ENCODE results near the gene CHCHD3.

Gene CHCHD3

DNA sequence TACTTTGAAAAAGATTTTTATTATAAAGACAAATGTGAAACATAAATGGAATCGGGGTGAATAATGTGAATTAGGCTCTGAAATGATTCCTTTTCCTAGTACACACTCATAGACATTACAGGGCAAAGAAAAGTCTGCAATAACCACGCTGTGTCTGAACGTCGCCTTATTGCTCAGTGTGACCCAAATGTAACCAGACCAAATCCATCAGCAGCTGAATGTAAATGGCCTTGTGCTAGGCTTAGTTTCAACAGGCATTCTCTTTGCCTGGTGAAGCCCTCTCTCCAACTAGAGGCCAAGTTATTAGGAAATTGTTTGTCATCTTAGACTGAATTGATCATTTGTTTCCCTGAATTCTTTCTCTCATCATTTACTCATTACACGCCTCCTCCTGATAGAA is 225.5 kb downstream of the CHCHD3 start:
- DNase-seq: no peak

DNA sequence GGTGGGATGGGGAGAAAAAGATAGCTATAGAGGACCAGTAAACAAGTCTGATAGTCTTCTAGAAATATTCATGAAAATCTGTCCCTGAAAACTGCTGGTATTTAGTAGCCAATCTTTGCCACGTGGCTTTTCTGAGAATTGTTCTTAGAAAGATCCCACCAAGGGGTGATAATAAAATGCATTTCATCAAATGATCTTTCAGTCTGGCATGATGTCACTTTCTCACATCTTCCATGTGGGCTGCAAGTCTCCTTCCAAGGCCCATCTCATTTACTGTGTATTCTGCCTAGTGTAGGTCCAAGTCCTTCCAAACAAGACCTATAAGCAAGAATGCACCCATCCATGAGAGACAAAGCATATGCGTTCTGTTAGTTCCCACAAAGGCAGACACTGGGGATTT is 226.0 kb downstream of the CHCHD3 start:
- no peak for DNase-seq

DNA sequence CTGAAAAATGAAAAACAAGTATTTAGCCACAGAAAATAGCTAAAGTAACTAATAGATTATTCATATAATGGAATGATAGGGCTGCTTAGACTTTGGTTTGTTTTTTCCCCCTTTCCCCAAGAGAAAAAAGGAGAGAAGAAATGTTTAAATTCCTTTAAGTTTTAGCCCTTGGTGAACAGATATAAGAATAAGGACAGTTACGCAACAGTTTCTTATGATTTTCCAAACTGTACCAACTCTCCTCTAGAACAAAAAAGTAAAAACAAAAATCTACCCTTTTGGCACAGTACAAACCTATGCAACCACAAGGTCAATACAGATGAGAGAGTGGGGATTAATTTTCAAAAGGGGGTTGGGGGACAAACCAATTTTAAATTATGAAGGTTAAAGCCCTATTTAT is 227.7 kb downstream of the CHCHD3 start:
- no peak for DNase-seq

DNA sequence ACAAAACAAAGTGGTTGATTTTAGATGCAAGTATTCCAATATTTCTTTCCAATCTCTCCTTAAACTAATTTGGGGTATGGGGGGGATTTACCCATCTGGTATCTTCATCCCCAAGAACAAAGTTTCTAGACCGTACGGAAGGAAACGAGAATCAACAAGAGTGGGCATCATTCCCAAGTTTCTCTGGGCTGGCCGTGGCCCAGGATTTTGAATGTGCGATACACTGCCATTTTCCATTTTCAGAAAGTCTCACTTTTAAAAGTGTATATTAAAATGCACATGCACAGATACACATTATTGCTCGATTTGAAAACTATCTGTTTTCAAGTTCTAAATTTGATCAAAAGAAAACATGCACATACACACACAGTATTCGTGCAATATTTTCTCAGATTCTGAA is 234.5 kb downstream of the CHCHD3 start:
- no peak for DNase-seq

DNA sequence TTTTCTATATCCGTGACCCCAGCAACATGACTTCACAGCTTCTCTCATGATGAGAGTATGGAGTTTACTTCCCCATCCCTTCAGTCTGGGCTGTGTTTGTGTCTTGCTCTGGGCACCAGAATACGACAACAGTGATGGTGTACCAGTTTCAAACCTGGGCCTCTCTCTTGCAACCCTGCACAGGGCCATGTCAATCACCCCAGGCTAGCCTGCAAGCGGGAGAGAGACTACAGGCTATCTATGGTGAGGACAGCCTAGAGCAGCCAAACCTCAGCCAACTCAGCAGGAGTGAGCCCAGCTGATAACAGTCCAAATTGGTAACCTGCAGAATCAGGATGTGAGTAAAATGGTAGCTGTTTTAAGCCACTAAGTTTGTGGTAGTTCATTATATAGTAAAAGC is 235.8 kb downstream of the CHCHD3 start:
- DNase-seq: no peak

DNA sequence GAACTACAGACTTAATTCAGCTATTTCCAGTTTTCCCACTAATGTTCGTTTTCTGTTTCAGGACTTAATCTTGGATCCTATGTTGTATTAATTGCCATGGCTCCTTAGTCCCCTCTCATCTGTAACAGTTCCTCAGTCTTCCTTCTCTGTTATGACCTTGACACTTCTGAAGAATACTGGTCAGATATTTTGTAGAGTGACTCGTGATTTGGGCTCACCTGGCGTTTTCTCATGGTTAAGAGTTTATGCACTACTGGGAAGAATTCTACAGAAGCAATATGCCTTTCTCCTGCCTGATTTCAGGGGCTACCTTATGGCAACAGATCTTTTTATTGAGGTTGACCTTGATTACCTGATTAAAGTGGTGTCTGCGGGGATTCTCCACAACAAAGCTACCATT is 239.4 kb downstream of the CHCHD3 start:
- no peak for DNase-seq

DNA sequence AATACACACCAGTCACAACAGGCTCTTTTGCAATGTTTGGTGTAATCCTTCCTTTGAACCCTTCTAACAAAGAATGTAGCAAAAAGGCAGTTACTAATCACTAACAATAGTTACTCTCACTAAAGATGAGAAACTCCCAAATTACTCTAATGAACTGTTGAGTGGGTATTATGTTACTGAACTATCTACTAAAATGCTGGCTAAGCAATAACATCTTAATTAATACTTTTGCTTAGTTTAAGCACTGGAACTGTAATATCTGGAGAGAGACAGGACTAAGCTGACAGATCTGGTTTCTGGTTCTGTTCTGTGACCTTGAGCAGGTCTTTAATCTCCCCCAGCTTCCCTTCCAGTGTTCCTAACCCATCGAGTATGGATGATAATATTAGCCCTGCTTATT is 241.7 kb downstream of the CHCHD3 start:
- no peak for DNase-seq

DNA sequence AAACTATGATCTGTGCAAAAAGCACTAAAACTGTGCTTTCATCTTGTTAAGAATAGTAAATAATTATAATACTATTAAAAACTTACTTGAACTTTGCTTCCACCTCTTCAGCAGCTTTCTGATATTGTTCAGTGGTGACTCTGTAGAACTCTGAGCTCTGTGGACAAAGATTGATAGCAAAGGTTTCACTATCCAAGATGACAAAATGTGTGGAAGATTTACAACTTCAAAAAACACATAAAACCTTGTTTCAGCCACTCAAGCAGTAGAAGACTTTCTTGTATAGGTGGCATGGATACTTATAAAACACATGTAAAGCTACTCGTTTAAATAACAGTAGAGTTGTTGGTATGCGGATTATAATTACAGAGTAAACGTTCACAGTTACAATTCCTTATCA is 243.6 kb downstream of the CHCHD3 start:
- no peak for DNase-seq

DNA sequence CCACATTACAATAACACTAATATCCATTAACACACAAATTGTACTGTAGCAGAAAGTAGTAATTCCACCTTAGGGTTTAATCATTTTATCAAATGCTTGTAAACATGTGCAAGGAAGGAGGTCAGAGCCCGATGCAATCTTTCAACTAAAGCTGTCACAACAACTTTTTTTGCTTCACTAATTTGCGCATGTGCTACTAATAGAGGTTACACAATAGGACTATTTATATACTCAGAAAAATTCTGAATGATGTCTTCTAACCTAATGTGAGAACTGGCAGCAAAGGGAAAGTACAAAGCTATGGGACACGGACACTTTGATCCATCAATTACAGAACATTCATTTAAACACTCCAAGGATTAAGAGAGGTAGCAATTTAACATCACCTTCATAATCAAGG is 244.4 kb downstream of the CHCHD3 start:
- DNase-seq: no peak

DNA sequence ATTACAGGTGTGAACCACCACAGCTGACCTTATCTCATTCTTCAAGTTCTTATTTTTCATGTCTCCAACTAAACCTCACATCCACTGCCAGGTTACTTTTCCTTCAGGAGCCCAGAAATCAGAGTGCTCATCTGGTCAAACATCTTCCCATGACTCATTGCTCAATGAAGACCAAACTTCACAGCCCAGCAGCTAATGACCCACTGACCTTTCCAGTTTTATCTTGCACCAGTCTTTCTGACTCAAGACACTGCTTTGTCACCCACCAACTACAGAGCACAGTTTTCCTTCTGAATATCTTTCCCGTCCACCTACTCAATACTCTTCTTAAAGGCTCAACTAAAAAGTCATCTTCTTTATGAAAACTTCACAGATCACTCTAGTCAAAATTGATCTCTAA is 245.1 kb downstream of the CHCHD3 start:
- DNase-seq: no peak

DNA sequence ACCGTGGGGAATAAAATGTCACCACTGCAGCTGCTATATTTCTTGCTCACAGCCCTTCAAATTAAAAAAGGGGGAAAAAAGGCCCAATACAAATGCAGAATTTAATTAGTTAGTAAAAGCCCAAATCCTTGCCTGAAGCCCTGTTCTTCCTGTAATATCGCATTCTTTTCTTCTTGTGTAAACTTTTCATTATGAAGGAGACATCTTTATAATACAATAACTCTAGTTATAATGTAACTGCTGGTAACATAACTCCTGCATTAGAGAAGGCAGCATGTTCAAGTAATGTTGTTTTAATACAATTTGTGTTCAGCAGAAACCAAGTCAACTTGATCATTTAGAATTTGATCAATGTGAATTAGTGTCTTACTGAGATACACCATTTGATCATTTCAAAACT is 250.9 kb downstream of the CHCHD3 start:
- no peak for DNase-seq

DNA sequence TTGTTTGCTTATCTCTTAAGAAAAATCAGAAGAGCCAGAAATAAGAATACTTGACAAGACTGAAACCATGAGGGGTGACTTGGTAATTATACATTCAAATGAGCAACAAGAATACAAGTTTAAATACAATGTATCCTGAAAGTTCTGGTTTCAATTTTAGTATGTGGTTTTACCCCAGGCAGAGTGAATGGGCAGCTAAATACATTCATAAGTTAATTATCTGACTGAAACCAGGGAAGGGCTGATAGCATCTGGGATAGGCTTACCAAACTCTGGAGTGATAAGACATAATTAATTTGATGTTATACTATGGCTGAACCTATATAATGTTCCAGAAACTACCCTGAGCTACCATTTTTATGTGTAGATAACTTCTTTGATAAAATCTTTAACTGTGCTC is 253.4 kb downstream of the CHCHD3 start:
- DNase-seq: no peak

DNA sequence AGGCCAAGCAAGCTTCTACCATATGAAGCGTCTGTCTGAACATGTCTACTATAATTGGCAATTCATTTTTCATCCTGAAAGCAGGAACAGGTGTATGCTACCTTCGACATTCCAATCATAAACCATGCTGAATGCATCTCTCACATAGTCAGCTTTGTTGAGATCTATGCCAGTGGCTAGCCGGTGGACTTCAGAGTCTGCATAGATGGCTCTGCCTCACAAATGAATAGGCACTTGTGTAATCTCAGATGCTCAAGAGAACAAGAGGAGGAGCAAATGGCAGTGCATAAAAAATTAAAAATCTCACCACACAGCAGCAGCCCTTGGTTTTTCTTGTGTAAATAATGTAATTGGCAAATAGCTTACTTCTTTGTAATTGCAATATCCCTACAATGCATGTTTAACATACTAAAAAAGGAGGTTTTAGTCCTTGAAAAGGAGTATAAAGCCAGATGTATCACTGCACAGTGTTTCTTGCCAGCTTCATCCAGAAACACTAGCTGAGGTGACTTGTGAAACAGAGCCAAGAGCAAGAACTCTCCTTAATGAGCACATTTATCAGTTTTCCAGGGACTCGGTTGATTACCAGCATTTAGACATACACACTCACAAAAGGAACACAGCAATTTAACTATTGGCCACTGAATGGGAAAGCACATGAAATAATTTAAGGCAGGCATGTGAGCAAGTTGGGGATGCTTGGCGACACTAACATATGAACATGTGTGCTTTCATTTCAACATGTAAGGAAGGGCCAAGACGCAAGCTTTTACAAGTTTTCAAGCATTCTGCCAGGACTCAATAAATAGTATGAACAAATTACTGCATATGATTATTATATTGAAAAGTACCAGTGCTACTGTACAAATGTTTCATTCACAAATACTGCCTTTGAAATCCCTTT is 255.7 kb downstream of the CHCHD3 start:
- DNase-seq: no peak

DNA sequence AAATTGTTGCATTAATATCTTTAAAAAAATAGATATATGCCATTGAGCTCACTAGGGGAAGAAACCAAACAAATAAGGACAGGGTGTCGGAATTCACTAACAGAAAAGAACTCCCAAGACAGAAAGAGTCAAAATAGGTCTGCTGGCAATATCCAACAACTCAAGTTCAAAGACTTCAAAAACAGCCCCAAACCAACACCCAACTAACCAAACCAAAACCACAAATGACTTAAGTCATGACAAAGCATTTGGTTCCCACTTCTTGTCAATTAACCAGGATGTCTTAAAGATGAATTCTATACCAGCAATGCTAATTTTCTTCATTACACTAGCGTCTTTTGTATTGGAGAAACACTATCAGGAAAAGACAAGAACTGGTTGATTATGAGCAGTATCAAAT is 256.7 kb downstream of the CHCHD3 start:
- no peak for DNase-seq

DNA sequence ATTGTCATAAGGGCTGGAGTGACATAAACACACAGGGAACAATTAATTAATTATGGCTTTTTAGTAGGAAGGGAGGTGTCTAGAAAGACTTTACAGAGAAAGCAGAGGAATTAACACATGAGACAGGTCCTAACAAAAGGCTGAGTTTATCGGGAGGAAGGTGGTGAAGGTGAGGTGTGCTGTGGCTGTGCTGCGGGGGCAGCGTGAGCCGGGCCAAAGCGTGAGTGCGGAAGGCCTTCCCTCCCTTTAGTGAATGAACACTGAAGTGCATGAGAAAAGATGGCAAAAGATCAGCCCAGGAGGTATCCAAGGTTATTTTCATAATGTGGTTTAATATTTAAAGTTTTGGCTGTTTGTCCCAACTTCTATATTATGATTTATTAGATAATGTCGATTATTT is 262.2 kb downstream of the CHCHD3 start:
- no peak for DNase-seq

DNA sequence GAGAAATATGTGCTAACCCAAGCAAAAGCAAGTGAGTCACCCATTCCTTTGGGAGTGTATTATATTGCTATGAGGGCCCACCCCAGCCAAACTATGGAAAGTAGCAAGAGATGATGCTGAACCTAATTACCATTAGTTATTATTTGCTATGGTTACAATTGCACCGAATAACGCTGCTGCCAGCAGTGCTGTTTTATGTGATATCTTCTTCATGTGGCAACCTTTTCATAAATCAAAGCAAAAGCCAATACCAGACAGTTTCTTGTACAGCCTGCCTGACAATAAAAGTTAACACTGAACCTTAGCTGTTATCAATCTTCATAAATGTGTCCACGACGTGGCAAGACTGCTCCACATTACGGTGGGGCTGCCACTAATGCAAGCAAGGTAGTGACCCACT is 263.9 kb downstream of the CHCHD3 start:
- DNase-seq: no peak

DNA sequence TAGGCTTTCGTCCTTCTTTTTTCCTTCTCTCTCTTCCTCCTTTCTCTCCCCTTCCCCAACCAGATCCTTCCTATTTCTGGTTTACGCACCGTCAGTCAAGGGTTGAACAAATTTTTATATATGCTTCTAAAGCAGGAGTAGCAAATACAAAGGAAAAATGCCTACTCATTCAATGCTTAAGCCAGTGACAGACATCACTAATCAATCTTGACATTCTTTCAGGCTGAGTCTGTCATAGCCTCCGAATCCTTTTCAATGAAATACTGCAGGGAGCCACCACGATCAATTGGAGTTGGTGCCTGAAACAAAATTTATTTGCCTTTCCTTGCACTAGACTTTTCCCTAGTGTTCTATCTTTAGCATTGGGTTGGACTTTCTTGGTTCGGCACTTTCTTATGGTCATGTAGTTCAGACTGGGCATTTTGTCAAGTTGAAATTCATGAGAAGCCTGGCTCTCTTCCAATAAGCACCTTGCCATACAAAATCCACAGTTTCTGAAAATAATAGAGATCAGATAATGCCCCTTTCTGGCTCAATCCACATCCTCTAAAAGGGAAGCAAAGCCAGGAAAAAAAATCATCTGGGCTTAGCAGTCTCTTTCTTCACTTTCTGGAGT is 266.1 kb downstream of the CHCHD3 start:
- no peak for DNase-seq

DNA sequence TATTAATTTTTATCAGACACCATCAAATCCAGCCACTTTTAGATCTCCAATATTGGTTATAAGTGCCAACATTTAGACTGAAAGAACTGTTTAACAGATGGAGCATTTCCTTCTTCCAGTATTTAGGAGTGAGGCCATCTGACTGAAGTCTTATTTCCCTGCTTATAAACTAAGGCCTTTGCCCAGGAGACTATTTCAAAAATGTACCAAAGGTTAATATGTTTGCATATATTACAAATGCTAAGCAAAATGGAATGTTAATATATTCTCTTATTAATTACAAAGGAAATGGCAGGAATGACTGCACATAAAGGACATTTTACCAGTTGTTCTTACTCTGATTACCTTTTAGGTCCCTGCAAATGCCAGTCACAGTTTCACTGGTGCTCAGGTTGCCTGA is 266.8 kb downstream of the CHCHD3 start:
- no peak for DNase-seq

DNA sequence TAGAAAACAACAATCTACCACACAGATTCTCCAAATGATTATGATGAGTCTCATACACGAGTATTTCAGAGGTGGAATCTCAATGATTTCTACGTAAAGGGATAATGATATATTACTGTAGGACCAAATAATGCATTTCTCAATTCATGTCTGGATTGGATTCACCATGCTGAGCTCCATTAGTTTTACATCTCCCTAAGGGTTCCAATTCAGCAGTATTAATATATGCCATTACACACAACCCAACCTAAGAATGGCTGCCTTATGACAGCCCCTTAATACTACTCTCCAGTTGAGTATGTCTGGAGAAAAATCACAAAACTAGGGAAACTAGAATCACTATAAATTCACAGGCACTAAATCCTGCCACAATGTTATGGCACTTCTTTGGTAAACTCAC is 271.3 kb downstream of the CHCHD3 start:
- no peak for DNase-seq

DNA sequence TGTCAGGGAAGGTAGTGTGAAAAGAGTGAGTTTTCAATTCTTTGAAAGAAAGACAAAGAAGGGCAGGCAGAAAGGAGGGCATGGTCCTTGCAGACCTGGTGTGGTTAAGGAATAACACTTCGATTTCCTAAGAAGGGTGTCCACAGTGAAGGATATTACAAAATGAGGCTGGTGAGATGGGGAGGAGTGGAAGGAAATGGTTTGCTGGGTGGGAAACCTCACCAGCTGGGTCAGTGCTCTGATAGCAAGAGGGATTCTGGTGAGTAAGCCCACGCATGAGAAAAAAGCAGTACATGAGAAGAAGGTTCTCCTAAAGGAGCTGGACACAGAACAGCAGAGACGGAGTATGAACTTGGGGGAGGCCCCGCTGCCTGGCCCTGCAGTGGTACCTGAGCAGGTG is 275.1 kb downstream of the CHCHD3 start:
- no peak for DNase-seq

DNA sequence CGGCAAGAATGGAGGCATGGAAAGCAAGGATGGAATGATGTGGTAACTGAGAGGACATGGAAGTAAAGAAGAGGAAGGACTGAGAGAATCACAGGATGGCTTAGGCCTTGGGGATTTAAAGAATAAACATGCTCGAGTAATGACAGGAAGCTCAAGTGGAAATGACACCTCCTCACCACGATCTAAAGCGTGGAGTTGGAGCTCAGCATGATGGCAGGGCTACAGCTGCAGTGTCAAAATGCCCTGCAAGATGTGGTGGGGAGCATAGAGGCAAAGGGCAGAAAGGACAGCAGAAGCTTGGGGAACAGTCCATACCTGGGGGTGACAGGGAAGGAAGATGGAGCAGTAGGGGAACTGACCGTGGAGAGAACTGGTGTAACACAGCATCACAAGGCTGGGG is 276.1 kb downstream of the CHCHD3 start:
- DNase-seq: no peak

DNA sequence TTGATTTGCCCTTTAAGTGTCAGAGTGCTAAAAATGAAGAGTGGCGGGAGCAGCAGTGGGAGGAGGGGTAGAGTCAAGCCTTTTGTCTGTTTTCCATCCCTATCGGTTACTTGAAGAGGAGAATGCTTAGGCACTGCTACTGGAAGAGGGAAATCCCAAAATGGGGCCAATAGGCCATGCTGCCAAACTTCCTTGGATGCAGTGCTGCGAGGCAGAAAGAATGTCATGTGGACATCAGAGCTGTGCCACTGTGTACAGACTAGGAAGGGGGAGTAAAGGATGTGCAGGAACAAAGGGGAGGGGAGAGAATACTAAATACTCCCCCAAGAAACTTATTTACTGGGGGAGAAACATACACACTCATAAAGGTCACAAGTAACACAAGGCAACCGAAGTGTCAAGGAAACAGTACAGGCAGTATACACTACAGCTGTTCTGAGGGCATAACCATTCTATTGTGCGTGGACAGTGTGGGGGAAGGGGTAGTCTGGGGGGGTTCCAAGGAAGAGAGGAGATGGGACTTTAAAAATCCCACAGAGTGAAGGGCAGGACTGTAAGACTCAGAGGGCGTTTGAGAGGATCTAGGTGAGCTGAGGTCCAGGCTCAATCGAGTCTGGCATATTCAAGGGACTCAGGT is 276.9 kb downstream of the CHCHD3 start:
- no peak for DNase-seq

DNA sequence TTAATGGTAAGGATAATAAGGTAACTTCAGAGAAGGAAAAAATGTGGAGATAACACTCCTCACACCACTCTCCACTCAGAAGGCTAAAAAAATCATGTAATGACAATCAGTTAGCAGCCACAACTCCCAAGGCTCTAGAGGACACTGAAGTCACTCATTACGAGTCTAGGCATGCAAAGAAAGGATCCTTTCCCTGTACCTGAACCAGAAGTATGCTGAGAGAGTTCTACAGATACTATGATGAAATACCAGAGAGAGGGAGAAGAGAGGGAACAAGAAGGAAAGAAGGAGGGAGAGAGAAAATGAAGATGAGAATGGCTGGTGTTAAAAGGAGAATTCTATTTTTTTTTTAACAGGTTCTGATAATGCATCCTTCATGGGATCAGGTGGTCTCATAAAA is 281.4 kb downstream of the CHCHD3 start:
- DNase-seq: no peak

DNA sequence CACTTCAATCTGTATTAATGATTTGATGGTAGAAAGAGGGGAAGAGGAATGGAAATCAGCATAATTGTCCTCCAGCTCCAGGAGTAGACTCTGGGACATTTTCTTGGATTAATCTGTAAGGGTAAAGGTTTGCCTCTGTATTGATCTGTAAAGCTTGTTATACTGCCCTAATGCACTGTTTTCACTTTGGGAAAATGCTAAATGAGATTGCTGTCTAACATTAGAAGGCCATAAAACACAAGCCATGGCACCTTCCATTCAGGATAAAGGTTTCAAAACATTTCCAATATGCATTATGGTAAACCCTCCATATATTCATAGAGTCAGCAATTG is 282.8 kb downstream of the CHCHD3 start:
- DNase-seq: no peak

DNA sequence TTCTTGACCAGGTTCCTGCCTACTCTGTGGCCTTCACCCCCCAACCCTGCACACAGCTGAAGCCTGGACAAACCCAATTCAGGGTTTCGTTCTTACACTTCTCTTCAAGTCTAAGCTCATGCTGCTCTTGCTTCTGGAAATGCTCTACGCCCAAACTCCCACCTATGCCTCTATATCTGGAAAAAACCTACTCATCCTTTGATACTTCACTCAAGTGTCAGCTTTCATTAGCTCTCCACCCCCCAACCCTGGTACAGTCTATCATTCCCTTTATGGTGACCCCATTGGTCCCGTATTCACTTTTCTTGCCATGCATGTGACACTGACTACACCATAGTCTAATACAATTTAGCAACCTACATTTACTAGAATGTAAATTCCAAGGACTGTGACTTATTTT is 284.7 kb downstream of the CHCHD3 start:
- DNase-seq: no peak

Measured in NCI-H1436 treated with DMSO at 0.1 percent for 48 hours (cell line).